IMR-90 (cell line): ENCODE results near the gene CDC42EP3. TPM values are rescaled to one million over a fixed set of nuclear protein-coding genes. Genes with fewer than 3 reads are reported as not detected.

Source experiments
- ATAC-seq: fragments of 200-7000 bp; cut with Tn5 transposase; 2 replicates; pipeline ENCODE4 v1.9.1; 2020; ENCODE audit warnings: low read depth, mild to moderate bottlenecking, moderate library complexity
- BruUV-seq: library from RNA; stranded (reverse); fragments of 400-500 nt; replicated peaks from 2 replicates; lab custom pipeline; 2021; lab: Mats Ljungman, UMichigan
- CTCF ChIA-PET: fragments of 300-600 bp; formaldehyde crosslinking; extraction: SDS; loops from one replicate; lab custom pipeline; 2021; ENCODE audit warnings: antibody characterized with exemption; lab: Yijun Ruan, JAX
- POLR2A ChIA-PET: fragments of 300-600 bp; sonication (Branson Sonifier 250); formaldehyde crosslinking; loops from one replicate; lab custom pipeline; 2022; ENCODE audit warnings: antibody characterized with exemption; ENCODE audit not compliant: unreplicated experiment; lab: Charles Lee
- DNase-seq: peaks from one replicate; pipeline ENCODE4 v3.0.0; 2013
- H2AFZ ChIP-seq: replicated peaks from 2 replicates; pipeline ENCODE3; 2013; ENCODE audit warnings: low read length, mild to moderate bottlenecking; ENCODE audit not compliant: poor library complexity
- H2AK5ac ChIP-seq: 2 replicates; pipeline ENCODE4 v1.6.1; 2013; ENCODE audit warnings: low read depth, low read length, inconsistent platforms
- H2AK9ac ChIP-seq: replicated peaks from 2 replicates; pipeline ENCODE3; 2013; ENCODE audit warnings: mild to moderate bottlenecking, low read depth, low read length, moderate library complexity; ENCODE audit not compliant: poor library complexity
- H2BK120ac ChIP-seq: 2 replicates; pipeline ENCODE4 v1.6.1; 2013; ENCODE audit warnings: low read depth, low read length, inconsistent platforms
- H2BK15ac ChIP-seq: 3 replicates; pipeline ENCODE4 v1.6.1; 2013; ENCODE audit warnings: low read depth, low read length, inconsistent platforms
- H2BK20ac ChIP-seq: 2 replicates; pipeline ENCODE4 v1.6.1; 2013; ENCODE audit warnings: low read depth, mild to moderate bottlenecking, inconsistent platforms, low read length, moderate library complexity
- H2BK5ac ChIP-seq: 2 replicates; pipeline ENCODE4 v1.6.1; 2013; ENCODE audit warnings: mild to moderate bottlenecking, low read depth, low read length, inconsistent platforms; ENCODE audit not compliant: poor library complexity, severe bottlenecking
- H3K14ac ChIP-seq: replicated peaks from 2 replicates; pipeline ENCODE4 v1.6.1; 2013; ENCODE audit warnings: low read depth, low read length, inconsistent platforms
- H3K18ac ChIP-seq: 2 replicates; pipeline ENCODE4 v1.6.1; 2013; ENCODE audit warnings: low read depth, low read length, control low read depth
- H3K23ac ChIP-seq: 2 replicates; pipeline ENCODE4 v1.6.1; 2013; ENCODE audit warnings: low read depth, low read length, inconsistent platforms
- H3K27ac ChIP-seq: 2 replicates; pipeline ENCODE4 v1.5.1; 2013; ENCODE audit warnings: mild to moderate bottlenecking, control low read depth, low read length; ENCODE audit not compliant: insufficient read depth
- H3K27me3 ChIP-seq: 2 replicates; pipeline ENCODE4 v1.6.1; 2013; ENCODE audit warnings: low read length; ENCODE audit not compliant: control insufficient read depth, insufficient read depth
- H3K36me3 ChIP-seq: 2 replicates; pipeline ENCODE4 v1.6.1; 2013; ENCODE audit warnings: low read length, mixed read lengths; ENCODE audit not compliant: control insufficient read depth, insufficient read depth
- H3K4ac ChIP-seq: 2 replicates; pipeline ENCODE4 v1.6.1; 2013; ENCODE audit warnings: low read depth, low read length, inconsistent platforms
- H3K4me1 ChIP-seq: 2 replicates; pipeline ENCODE4 v1.6.1; 2013; ENCODE audit warnings: low read length, mixed read lengths; ENCODE audit not compliant: control insufficient read depth, insufficient read depth
- H3K4me2 ChIP-seq: 2 replicates; pipeline ENCODE4 v1.6.1; 2013; ENCODE audit warnings: low read depth, mild to moderate bottlenecking, control low read depth, low read length, moderate library complexity
- H3K4me3 ChIP-seq: 2 replicates; pipeline ENCODE4 v1.5.1; 2013; ENCODE audit warnings: low read depth, mild to moderate bottlenecking, control low read depth, low read length, moderate library complexity; ENCODE audit not compliant: insufficient read depth
- H3K56ac ChIP-seq: 2 replicates; pipeline ENCODE4 v1.6.1; 2013; ENCODE audit warnings: low read length, inconsistent platforms; ENCODE audit not compliant: insufficient read depth; ENCODE audit errors: extremely low read depth
- H3K79me1 ChIP-seq, 2 experiments: 2 replicates each; pipeline ENCODE4 v1.6.1; 2013; ENCODE audit warnings: low read length in 2 of 2, inconsistent platforms in 1 of 2, low read depth in 1 of 2
- H3K9ac ChIP-seq: 2 replicates; pipeline ENCODE4 v1.6.1; 2013; ENCODE audit warnings: low read depth, low read length, control low read depth
- H3K9me1 ChIP-seq: 2 replicates; pipeline ENCODE4 v1.6.1; 2013; ENCODE audit warnings: low read length, inconsistent platforms; ENCODE audit not compliant: insufficient read depth
- H3K9me3 ChIP-seq: 2 replicates; pipeline ENCODE4 v1.6.1; 2013; ENCODE audit warnings: low read length; ENCODE audit not compliant: control insufficient read depth, insufficient read depth
- H4K20me1 ChIP-seq: 2 replicates; pipeline ENCODE4 v1.6.1; 2013; ENCODE audit warnings: low read length, inconsistent platforms; ENCODE audit not compliant: insufficient read depth
- H4K5ac ChIP-seq: 2 replicates; pipeline ENCODE4 v1.6.1; 2013; ENCODE audit warnings: mild to moderate bottlenecking, low read depth, low read length, control low read depth
- H4K8ac ChIP-seq, 2 experiments: 2 replicates each; pipeline ENCODE4 v1.6.1; 2013; ENCODE audit warnings: low read depth in 2 of 2, low read length in 2 of 2, control low read depth in 1 of 2, inconsistent platforms in 1 of 2
- H4K91ac ChIP-seq: 2 replicates; pipeline ENCODE4 v1.6.1; 2013; ENCODE audit warnings: low read depth, low read length, inconsistent platforms; ENCODE audit not compliant: insufficient read depth
- BHLHE40 ChIP-seq: fragments of 150-350 bp; IDR thresholded peaks from 2 replicates; pipeline ENCODE4 v1.6.1; 2016; ENCODE audit warnings: mild to moderate bottlenecking, low read depth, low read length
- CEBPB ChIP-seq: IDR thresholded peaks from 2 replicates; pipeline ENCODE4 v1.6.1; 2012; ENCODE audit warnings: low read depth, low read length, improper control_type of control experiment
- FOS ChIP-seq: fragments of 150-350 bp; IDR thresholded peaks from 2 replicates; pipeline ENCODE4 v1.6.1; 2016; ENCODE audit warnings: low read depth, low read length
- NFE2L2 ChIP-seq: fragments of 150-350 bp; IDR thresholded peaks from 2 replicates; pipeline ENCODE4 v1.6.1; 2016; ENCODE audit warnings: low read depth, mild to moderate bottlenecking, low read length
- POLR2A ChIP-seq: IDR thresholded peaks from 2 replicates; pipeline ENCODE4 v1.6.1; 2012; ENCODE audit warnings: mild to moderate bottlenecking, low read depth, low read length
- RAD21 ChIP-seq: IDR thresholded peaks from 2 replicates; pipeline ENCODE4 v1.6.1; 2012; ENCODE audit warnings: low read length, improper control_type of control experiment
- RCOR1 ChIP-seq: IDR thresholded peaks from 2 replicates; pipeline ENCODE4 v1.6.1; 2012; ENCODE audit warnings: mild to moderate bottlenecking, low read length, improper control_type of control experiment; ENCODE audit not compliant: insufficient replicate concordance
- SMC3 ChIP-seq: fragments of 150-350 bp; IDR thresholded peaks from 2 replicates; pipeline ENCODE4 v1.6.1; 2016; ENCODE audit warnings: low read depth, mild to moderate bottlenecking, antibody characterized with exemption, low read length, moderate library complexity
- USF2 ChIP-seq: fragments of 150-350 bp; IDR thresholded peaks from 2 replicates; pipeline ENCODE4 v1.6.1; 2017; ENCODE audit warnings: mild to moderate bottlenecking, antibody characterized with exemption, low read length, low read depth
- WGBS, 2 experiments: methylation state at CpG; one replicate each; pipeline versions ENCODE4 v1.1.5 to v1.1.7; 2013; ENCODE audit warnings: missing lambda C conversion rate in 2 of 2; ENCODE audit not compliant: insufficient read length in 1 of 2; ENCODE audit errors: extremely low coverage in 2 of 2; 5-methylcytosine and 5-hydroxymethylcytosine counted together
- dilution Hi-C: fragments of 300-500 bp; cut with HindIII; formaldehyde crosslinking; loops from one replicate; pipeline ENCODE4 v1.14.3; 2018; ENCODE audit warnings: low sequenced_read_pairs; ENCODE audit not compliant: unreplicated experiment
- in situ Hi-C: fragments of 300-500 bp; cut with MboI; formaldehyde crosslinking; loops from 3 replicates; pipeline ENCODE4 v1.14.3; 2019; ENCODE audit warnings: low sequenced_read_pairs, inconsistent platforms, mixed read lengths
- intact Hi-C: fragments of 100-400 bp; cut with micrococcal nuclease; formaldehyde crosslinking; loops from 2 replicates; pipeline ENCODE4 v1.10.0; 2022
- polyA plus RNA-seq, 3 experiments: library from polyadenylated mRNA; depleted of rRNA; stranded (reverse); fragments of >200 nt; gene quantifications; 2 replicates each; pipeline ENCODE4 v1.2.3, GENCODE V29; 2012; ENCODE audit warnings: low replicate concordance in 1 of 3
- total RNA-seq: library from RNA; depleted of rRNA; stranded (reverse); fragments of >200 nt; gene quantifications from 2 replicates; pipeline ENCODE4 v1.2.3, GENCODE V29; 2012

The CDC42EP3 gene
- total and polyA plus RNA-seq, 2 of the 4 experiments (the other 2 are of a cell fraction), result 167 to 193 TPM

DNA sequence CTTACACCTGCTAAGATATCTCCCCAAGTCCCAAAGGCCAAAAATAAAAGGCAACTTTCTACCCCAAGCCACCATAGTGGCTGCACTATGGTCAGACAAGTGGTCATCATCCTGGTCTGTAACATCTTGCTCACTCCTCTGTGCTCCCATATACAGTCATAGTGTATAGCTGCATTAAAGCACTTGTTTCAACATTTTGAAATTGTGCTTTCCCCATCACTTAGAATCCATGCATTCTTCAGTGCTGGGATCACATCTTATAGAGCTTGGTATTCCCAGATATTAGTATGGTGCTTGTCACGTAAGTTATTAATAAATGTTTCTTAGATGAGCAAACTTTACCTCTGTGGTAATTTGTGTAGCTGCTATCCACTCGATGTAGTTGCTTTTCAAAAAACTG, 40.4 kb upstream of the CDC42EP3 start (continued):
- TF ChIP-seq RCOR1 (peak; percentile 53), USF2 (no peak)

GRCh38 chr2:37711308-37711731, 39.9 kb upstream of the CDC42EP3 start:
- Histone ChIP-seq H3K4ac (peak overlapping the region; percentile 99), H3K9me1 (peaks cover 7% of the 10 kb centered on the region), H3K14ac (peak overlapping the region; percentile 93), H3K18ac (peak overlapping the region; percentile 90), H2BK5ac (peak overlapping the region; percentile 95), H3K9me3 (no peaks in the 10 kb centered on the region), H3K23ac (peak overlapping the region; percentile 94), H2AFZ (peak overlapping the region; percentile 36), H3K36me3 (no peaks in the 10 kb centered on the region), H2BK15ac (peak overlapping the region; percentile 92; the same call in 2 of the 3 replicates), H3K56ac (peak overlapping the region; percentile 96), H2AK5ac (peak overlapping the region; percentile 97), H4K20me1 (no peaks in the 10 kb centered on the region), H4K5ac (peak overlapping the region; percentile 87), H2BK120ac (peak overlapping the region; percentile 99), H3K4me2 (peak overlapping the region; percentile 69), H3K4me1 (peaks cover 12% of the 10 kb centered on the region), H4K91ac (peak overlapping the region; percentile 98), H3K79me1 (peaks cover 0 to 12% of the 10 kb centered on the region in 2 experiments; a peak in 2 of 4 replicates), H3K27me3 (no peaks in the 10 kb centered on the region), H3K27ac (peak overlapping the region; percentile 71), H3K9ac (peak overlapping the region; percentile 33; the same call in 1 of the 2 replicates), H3K4me3 (no peak overlapping the region), H2AK9ac (peak overlapping the region; percentile 88), H4K8ac (peak overlapping the region; percentile 57 to 93), H2BK20ac (peak overlapping the region; percentile 95)
- TF ChIP-seq RAD21 (no peak), FOS (no peak), BHLHE40 (no peak), SMC3 (no peak), NFE2L2 (no peak), POLR2A (peak; percentile 39; the same call in 1 of the 2 replicates), CEBPB (peak; percentile 17; the same call in 1 of the 2 replicates)
- in situ Hi-C loops (no loop called here), dilution Hi-C loops (no loop called here), intact Hi-C loops (loop anchor here (2.0 to 5.0 kb wide), 3 partner anchors 56 to 121 kb away; no protein-coding TSS in a partner anchor)
- POLR2A ChIA-PET, result interaction anchor here (1.1 kb wide), 2 partner anchors 39 to 55 kb away, joined by 3 to 4 read pairs; no protein-coding TSS in a partner anchor
- DNase-seq (peak; percentile 91), ATAC-seq (peak; percentile 88)
- CTCF ChIA-PET, result interaction anchor here (1.4 kb wide), 1 partner anchor 55 kb away, joined by 3 read pairs; no protein-coding TSS in a partner anchor
- no CpG with 5 or more reads among the region's 1 CpG for WGBS, 2 experiments
- no TSS peak for BruUV-seq
